Measurements from ENCODE around the gene NCOR2.
"Not testable (repeated sequence)": the region's sequence is repeated elsewhere in the genome, so short reads cannot be mapped to it uniquely, and the experiment has no call there.

The NCOR2 gene

GRCh38 chr12:124599074-124599999 lies 31.9 kb upstream of the NCOR2 start:
- peak; percentile 52 for DNase-seq

- DNase-seq: no peak
These were observed 29.6 kb upstream of the NCOR2 start for GRCh38 chr12:124597041-124597440.

- no peak for DNase-seq
These were observed 28.0 kb upstream of the NCOR2 start for GRCh38 chr12:124595444-124595843.

DNA sequence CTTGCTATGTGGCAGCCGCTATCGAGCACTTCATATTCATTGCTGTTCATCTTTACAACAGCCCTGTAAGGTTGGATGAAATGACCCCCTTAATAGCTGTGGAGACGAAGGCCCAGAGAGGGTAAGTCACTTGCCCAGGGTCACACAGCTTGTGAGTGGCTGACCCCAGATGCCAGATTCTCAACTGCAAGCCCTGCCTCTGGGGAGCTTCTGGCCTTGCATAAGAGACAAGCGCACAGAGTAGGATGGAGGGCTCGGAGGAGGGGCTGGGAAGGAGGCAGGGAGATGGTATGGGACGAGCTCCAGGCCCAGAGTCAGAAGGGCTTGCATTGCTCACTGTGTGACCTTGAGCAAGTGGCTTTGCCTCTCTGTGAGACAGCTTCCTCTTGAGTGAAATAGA lies 27.4 kb upstream of the NCOR2 start:
- no peak for DNase-seq

DNA sequence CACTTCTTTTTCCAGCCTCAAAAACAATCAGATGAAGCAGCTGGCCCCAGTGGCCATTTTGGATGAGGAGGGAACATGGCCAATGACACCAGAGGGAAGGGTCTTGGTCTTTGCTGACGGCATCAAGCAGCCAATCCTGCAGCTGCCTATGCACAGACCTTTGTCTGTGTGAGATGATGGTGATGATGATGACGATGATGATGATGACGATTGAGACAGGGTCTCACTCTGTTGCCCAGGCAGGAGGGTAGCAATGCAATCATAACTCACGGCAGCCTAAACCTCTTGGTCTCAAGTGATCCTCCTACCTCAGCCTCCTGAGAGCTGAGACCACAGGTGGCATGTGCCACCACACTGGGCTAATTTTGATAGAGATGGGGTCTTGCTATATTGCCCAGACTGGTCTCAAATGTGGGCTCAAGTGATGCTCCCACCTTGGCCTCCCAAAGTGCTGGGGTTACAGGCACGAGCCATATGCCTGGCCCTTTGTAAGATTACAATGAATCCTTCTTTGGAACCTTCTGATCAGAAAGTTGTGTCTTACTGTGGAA lies 26.5 kb upstream of the NCOR2 start:
- no peak for DNase-seq

DNA sequence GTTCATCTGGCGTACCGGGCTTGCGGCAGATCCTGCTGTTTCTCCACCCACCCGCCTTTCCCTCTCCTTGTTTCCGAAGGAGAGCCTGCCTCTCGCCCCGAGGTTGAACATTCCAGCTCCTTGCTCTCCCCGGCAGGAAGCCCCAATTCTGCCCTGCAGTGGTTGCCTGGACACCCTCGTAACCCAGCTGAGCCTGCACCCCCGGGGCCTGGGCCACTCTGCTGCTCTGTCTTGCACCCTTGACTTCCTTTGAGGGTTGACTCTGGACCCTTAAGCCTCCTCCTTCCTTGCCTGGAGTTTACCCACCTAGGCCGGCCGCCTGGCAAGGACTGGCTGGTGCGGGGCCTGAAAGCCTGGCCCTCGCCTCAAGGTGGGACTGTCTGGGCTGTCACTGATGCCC lies 25.8 kb upstream of the NCOR2 start:
- no peak for DNase-seq

DNA sequence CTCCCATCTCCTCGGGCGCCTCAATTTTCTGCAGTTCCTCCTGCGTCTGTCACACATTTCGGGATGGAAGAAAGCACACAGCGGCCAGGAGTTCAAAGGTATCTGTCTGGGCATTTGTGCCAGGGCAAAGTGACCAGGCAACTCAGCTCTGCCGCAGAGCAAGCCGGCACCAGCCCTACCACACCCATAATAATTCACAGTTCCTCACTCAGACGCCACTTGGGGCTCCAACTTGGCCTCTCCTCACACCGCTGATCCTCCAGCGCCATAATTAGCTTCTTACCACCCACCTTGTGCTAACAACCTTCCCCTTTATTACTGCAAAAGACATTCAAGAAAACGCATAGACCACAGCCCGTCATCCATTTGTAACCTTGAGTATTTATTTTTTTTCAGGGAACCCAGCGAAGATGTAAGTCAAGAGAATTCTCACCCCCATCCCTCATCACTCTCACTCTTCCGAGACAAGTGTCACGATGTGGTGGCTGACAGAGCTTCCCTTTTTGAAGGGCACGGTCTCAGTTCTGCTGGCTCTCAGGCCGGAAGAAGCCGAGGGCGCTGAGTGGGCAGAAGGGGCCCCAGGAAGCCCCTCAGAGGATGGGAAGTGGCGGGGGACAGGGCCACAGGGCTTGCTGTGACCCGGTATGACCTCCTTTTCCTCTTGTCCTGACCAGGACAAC lies 25.2 kb upstream of the NCOR2 start:
- DNase-seq: no peak

DNA sequence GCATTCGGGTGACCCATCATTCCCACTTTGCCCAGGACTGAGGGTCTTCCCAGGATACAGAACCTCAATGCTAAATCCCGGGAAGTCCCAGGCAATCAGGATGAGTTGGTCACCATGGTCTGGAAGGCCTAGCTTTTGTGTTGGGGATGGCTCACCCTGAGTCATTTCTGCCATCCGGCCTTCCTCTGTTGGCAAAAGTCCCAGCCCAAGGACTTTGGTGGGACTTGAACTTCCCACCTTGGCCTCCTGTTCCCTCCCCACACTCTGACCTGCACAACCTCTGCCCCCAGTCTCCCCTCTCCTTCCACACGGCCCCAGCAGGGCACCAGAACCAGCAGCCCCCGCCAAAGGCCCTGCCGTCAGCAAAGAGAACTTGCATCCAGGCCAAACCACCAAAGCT lies 24.6 kb upstream of the NCOR2 start:
- DNase-seq: no peak

GRCh38 chr12:124590447-124590846 lies 23.0 kb upstream of the NCOR2 start:
- no peak for DNase-seq

DNA sequence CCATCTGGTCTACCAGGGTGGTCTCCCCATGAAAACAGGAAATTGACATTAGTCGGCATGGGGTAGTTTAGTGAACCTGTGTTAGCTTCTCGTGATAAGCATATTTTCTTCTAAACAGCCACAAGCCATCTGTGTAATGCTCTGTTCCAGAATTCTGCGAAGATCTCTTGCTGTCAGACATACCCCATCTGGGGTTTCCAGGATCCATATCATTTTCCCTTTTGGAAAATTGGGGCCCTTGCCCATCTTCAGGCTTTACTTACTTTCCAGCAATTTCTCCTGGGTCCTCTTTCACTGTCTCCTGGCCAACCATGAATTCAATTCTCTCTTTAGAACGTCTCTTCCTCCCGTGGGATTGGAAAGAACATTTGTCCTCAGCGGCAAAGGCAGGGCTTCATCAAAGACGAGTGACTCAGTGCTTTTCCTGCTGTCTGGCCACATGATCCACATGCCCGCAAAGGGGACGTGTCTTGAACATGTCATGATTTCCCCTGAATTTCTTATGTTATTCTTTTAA lies 21.4 kb upstream of the NCOR2 start:
- peak; percentile 52 for DNase-seq

- no peak for DNase-seq
These were observed 20.7 kb upstream of the NCOR2 start for GRCh38 chr12:124588018-124588634.

DNA sequence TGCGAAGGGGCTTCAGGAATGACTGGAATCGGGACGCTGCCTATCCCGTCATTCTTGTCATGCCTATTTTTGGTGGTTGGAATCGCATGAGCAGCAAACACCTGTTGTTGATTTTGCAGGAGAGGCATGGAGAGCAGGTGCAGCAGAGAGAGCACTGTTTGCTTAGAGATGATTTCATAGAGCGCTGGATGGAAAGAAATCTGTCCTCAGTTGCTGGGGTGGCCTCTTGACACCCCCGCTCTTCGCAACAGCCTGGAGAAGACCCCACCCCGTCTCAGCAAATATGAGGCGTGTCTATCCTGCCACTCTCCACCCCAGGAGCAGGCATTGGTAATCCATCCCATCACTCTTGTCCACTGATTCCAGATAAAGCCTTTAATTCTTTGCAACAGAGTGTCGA lies 19.3 kb upstream of the NCOR2 start:
- no peak for DNase-seq

- DNase-seq: not testable (repeated sequence)
These were observed 17.1 kb upstream of the NCOR2 start for GRCh38 chr12:124584494-124584893.

DNA sequence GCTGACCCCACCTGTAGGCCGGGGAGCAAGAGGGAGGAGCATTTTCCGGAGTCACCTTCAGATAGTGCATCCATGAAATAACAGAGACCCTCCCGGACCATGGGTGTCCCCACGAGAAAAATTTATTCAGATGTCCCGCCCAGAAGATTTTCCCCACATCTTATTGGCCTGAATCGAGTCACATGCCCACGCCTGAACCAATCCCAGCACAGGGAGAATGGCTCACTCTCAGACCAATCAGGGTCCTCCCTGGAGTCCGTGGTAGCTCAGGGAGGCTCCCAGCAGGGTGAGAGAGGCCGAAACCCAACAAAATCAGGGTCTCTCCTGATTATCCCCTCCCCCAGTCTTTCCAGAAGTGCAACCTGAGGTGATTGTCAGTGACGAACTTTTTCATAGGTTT lies 16.4 kb upstream of the NCOR2 start:
- DNase-seq: no peak

GRCh38 chr12:124582108-124582424 lies 14.7 kb upstream of the NCOR2 start:
- DNase-seq: no peak

DNA sequence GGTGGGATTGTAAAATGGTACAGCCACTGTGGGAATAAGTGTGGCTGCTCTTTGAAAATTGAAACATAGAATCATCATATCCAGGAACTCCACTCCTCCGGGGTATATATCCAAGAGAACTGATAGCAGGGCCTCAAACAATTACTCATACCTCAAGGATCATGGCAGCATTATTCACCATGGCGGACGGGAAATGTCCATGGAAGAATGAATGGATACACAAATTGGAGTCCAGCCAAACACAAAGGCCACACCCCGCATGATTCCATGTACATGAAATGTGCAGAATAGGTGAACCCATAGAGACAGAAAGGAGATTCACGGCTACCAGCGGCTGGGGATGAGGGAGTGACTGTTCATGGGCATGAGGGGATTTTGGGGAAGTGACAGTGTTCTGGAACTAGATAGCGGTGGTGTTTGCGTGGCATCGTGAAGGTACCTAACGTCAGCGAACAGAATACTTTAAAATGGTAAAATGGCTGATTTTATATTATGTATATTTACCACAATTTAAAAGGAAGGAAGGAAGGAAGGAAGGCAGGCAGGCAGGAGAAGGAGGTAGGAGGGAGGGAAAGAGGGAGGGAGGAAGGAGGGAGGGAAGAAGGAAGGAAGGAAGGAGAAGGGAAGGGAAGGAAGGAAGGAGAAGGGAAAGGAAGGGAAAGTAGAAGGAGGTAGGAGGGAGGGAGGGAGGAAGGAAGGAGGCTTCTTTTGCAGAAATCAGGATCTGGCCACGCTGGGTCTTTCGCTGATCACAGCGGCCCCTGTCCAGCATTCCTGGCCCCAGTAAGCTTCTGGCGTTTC lies 14.1 kb upstream of the NCOR2 start:
- DNase-seq: no peak

- no peak for DNase-seq
These were observed 12.6 kb upstream of the NCOR2 start for GRCh38 chr12:124579921-124580517.

DNA sequence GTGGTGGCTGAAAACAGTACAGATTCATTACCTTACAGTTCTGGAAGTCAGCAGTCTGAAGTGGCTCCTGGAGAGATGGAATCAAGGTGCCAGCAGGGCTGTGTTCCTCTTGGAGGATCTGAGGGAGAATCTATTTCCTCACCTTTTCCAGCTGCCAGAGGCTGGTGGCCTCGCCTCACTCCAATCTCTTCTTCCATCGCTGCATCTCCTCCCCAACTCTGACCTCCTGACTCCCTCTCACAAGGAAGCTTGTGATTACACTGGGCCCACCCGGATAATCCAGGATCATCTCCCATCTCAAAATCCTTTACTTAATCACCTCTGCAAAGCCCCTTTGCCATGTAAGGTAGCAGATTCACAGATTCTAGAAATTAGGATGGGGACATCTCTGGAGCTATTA lies 11.4 kb upstream of the NCOR2 start:
- DNase-seq: no peak

DNA sequence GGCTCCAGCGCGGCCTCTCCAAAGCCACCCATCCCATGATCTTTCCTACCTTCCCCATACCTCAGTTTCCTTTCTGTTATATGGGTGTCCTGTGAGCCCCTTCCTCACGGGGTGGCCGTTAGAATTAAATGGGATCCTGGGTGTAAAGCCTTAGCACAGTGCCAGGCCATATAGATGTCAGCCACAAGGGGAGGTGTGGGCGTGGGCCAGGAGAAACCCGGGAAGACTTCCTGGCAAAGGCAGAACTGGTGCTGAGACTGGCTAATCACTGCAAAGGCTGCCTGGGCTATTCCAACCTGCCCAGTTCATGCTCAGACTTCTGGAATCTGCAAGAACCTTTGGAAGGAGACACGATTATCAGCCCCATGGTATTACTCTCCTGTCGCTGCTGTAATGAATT lies 11.0 kb upstream of the NCOR2 start:
- DNase-seq: no peak

- DNase-seq: no peak
These were observed 10.6 kb upstream of the NCOR2 start for GRCh38 chr12:124577986-124578385.

DNA sequence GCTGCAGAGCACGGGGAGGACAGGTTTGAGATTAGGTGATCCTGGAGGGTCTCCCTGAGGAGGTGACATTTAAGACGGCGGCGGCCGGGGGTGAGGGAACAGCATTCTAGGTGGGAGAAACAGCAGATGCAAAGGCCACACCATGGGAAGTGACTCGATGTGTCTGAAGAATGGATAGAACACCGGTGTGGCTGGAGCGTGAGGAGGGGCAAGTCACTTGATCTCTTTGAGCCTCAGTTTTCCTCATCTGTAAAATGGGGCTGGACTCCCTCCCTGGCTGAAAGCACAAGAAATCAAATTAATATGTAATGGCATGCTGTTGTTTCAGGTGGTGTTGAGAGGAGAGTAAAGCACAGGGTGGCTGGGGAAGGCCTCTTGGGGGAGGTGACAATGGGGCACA lies 10.0 kb upstream of the NCOR2 start:
- DNase-seq: no peak

- no peak for DNase-seq
These were observed 8.7 kb upstream of the NCOR2 start for GRCh38 chr12:124576061-124576650.
